DND-41 (cell line): ENCODE results near the gene RAD51B.

Experiments used
- ATAC-seq: fragments of 200-7000 bp; cut with Tn5 transposase; 3 replicates; pipeline ENCODE4 v1.9.1; 2021; ENCODE audit warnings: low read depth; ENCODE audit not compliant: insufficient read depth
- DNase-seq: peaks from one replicate; pipeline ENCODE4 v3.0.0-alpha.2; 2020
- H2AFZ ChIP-seq: 2 replicates; pipeline ENCODE4 v1.6.0; 2012; ENCODE audit warnings: low read depth, low read length
- H3K27ac ChIP-seq: 2 replicates; pipeline ENCODE4 v1.5.1; 2012; ENCODE audit warnings: low read length, inconsistent platforms
- H3K27me3 ChIP-seq: fragments of 200-600 bp; sonication (generic); 2 replicates; pipeline ENCODE4 v1.6.0; 2012; ENCODE audit warnings: low read length, mild to moderate bottlenecking, inconsistent platforms; ENCODE audit not compliant: insufficient read depth, poor library complexity
- H3K36me3 ChIP-seq: 2 replicates; pipeline ENCODE4 v1.5.1; 2012; ENCODE audit warnings: low read length, inconsistent platforms; ENCODE audit not compliant: insufficient read depth
- H3K4me1 ChIP-seq: 2 replicates; pipeline ENCODE4 v1.5.1; 2012; ENCODE audit warnings: mild to moderate bottlenecking, low read length; ENCODE audit not compliant: insufficient read depth
- H3K4me2 ChIP-seq: 2 replicates; pipeline ENCODE4 v1.6.0; 2012; ENCODE audit warnings: mild to moderate bottlenecking, moderate library complexity, low read length, inconsistent platforms; ENCODE audit not compliant: insufficient read depth
- H3K4me3 ChIP-seq, 2 experiments: fragments of 200-600 bp in 1 of 2; shearing (Covaris generic) in 1 of 2; 2 replicates each; pipeline ENCODE4 v1.5.1; 2012 to 2016; ENCODE audit warnings: inconsistent platforms in 2 of 2, low read length in 2 of 2, mild to moderate bottlenecking in 2 of 2, low read depth in 1 of 2, moderate library complexity in 1 of 2
- H3K79me2 ChIP-seq: 2 replicates; pipeline ENCODE4 v1.6.0; 2012; ENCODE audit warnings: low read length, inconsistent platforms; ENCODE audit not compliant: insufficient read depth
- H3K9ac ChIP-seq: 2 replicates; pipeline ENCODE4 v1.6.0; 2012; ENCODE audit warnings: low read depth, mild to moderate bottlenecking, inconsistent platforms, low read length, moderate library complexity
- H3K9me3 ChIP-seq: 2 replicates; pipeline ENCODE4 v1.5.1; 2012; ENCODE audit warnings: low read length, moderate library complexity, mild to moderate bottlenecking, inconsistent platforms; ENCODE audit not compliant: insufficient read depth, severe bottlenecking
- H4K20me1 ChIP-seq: 2 replicates; pipeline ENCODE4 v1.6.0; 2012; ENCODE audit warnings: low read length; ENCODE audit not compliant: insufficient read depth
- EZH2 ChIP-seq: IDR thresholded peaks from 3 replicates; pipeline ENCODE4 v1.6.1; 2012; ENCODE audit warnings: borderline replicate concordance, low read depth, mild to moderate bottlenecking, moderate library complexity, low read length, inconsistent platforms; ENCODE audit not compliant: severe bottlenecking
- TF ChIP-seq, protein P1 (sequence below): IDR thresholded peaks from 2 replicates; pipeline ENCODE4 v1.5.1; 2012; ENCODE audit warnings: borderline replicate concordance, low read length, moderate library complexity, mild to moderate bottlenecking; ENCODE audit not compliant: poor library complexity, severe bottlenecking; ENCODE audit errors: extremely low read depth

RAD51B gene

GRCh38 chr14:68587931-68588330, 768.4 kb downstream of the RAD51B start:
- Histone ChIP-seq H3K9ac (no peak overlapping the region), H3K4me2 (no peak overlapping the region)

GRCh38 chr14:68589447-68590200, 770.0 kb downstream of the RAD51B start:
- Histone ChIP-seq H4K20me1 (no peaks in the 10 kb centered on the region), H3K4me1 (peaks cover 14% of the 10 kb centered on the region), H3K9me3 (no peaks in the 10 kb centered on the region), H3K27me3 (no peaks in the 10 kb centered on the region), H3K36me3 (no peaks in the 10 kb centered on the region), H3K9ac (no peak overlapping the region), H3K79me2 (no peaks in the 10 kb centered on the region), H3K4me2 (no peak overlapping the region), H3K27ac (no peak overlapping the region), H2AFZ (no peak overlapping the region), H3K4me3 (no peak overlapping the region)
- DNase-seq (no peak), ATAC-seq (no peak)
- TF ChIP-seq, protein P1, sequence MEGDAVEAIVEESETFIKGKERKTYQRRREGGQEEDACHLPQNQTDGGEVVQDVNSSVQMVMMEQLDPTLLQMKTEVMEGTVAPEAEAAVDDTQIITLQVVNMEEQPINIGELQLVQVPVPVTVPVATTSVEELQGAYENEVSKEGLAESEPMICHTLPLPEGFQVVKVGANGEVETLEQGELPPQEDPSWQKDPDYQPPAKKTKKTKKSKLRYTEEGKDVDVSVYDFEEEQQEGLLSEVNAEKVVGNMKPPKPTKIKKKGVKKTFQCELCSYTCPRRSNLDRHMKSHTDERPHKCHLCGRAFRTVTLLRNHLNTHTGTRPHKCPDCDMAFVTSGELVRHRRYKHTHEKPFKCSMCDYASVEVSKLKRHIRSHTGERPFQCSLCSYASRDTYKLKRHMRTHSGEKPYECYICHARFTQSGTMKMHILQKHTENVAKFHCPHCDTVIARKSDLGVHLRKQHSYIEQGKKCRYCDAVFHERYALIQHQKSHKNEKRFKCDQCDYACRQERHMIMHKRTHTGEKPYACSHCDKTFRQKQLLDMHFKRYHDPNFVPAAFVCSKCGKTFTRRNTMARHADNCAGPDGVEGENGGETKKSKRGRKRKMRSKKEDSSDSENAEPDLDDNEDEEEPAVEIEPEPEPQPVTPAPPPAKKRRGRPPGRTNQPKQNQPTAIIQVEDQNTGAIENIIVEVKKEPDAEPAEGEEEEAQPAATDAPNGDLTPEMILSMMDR, result no peak
- no peak for TF ChIP-seq EZH2

More at GRCh38 chr14:68587931-68588330, 768.4 kb downstream of the RAD51B start:
- Histone ChIP-seq H4K20me1 (no peaks in the 10 kb centered on the region), H3K36me3 (no peaks in the 10 kb centered on the region), H3K27ac (no peak overlapping the region), H2AFZ (no peak overlapping the region), H3K9me3 (no peaks in the 10 kb centered on the region), H3K27me3 (no peaks in the 10 kb centered on the region), H3K79me2 (no peaks in the 10 kb centered on the region), H3K4me1 (no peaks in the 10 kb centered on the region), H3K4me3 (no peak overlapping the region)
- DNase-seq (no peak), ATAC-seq (no peak)
- TF ChIP-seq EZH2, result no peak
- TF ChIP-seq, protein P1, result no peak

DNA sequence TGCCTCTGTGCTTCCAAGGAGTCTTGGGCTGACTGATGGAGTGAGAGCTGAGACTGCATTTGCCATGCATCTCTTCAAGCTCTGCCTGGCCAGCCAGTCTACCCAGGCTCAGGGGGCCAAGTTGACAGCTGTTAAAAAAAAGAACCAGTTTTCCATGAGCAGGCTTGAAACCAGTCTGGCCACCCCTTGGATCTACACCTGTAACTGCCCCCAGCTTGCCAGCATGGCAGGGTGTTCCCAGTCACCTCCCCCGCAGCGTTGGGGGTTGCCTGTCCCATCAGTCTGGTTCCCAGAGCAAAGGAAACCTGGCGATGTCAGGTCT, 770.6 kb downstream of the RAD51B start:
- Histone ChIP-seq H4K20me1 (no peaks in the 10 kb centered on the region), H3K4me1 (peaks cover 20% of the 10 kb centered on the region), H3K9me3 (no peaks in the 10 kb centered on the region), H3K9ac (no peak overlapping the region), H3K36me3 (no peaks in the 10 kb centered on the region), H3K27ac (no peak overlapping the region), H3K27me3 (no peaks in the 10 kb centered on the region), H3K4me2 (no peak overlapping the region), H3K79me2 (no peaks in the 10 kb centered on the region), H3K4me3 (no peak overlapping the region), H2AFZ (no peak overlapping the region)
- TF ChIP-seq EZH2, result no peak
- TF ChIP-seq, protein P1, result no peak
- no peak for ATAC-seq
- DNase-seq, result no peak

GRCh38 chr14:68591786-68592185, 772.2 kb downstream of the RAD51B start:
- no peak overlapping the region for H3K9ac ChIP-seq
- H3K79me2 ChIP-seq, result no peaks in the 10 kb centered on the region
- TF ChIP-seq EZH2, result no peak
- TF ChIP-seq, protein P1, result no peak
- no peak overlapping the region for H3K27ac ChIP-seq
- no peak overlapping the region for H2AFZ ChIP-seq
- DNase-seq, result no peak
- H3K4me2 ChIP-seq, result no peak overlapping the region
- ATAC-seq, result no peak
- no peaks in the 10 kb centered on the region for H4K20me1 ChIP-seq
- peaks cover 22% of the 10 kb centered on the region for H3K4me1 ChIP-seq
- H3K27me3 ChIP-seq, result no peaks in the 10 kb centered on the region
- H3K9me3 ChIP-seq, result no peaks in the 10 kb centered on the region
- no peaks in the 10 kb centered on the region for H3K36me3 ChIP-seq
- H3K4me3 ChIP-seq, result no peak overlapping the region
